HuH-7 (cell line): ENCODE results near the gene PHKG1.
"Not testable (repeated sequence)": the region's sequence is repeated elsewhere in the genome, so short reads cannot be mapped to it uniquely, and the experiment has no call there.

Source experiments
- DNase-seq: peaks from one replicate; pipeline ENCODE4 v3.0.0; 2011; ENCODE audit warnings: low spot score

PHKG1 gene

GRCh38 chr7:56083150-56083785 is 9.5 kb downstream of the PHKG1 start:
- DNase-seq: no peak

- DNase-seq: no peak
Observed at GRCh38 chr7:56081626-56082340, 11.0 kb downstream of the PHKG1 start.

- not testable (repeated sequence) for DNase-seq
Observed at GRCh38 chr7:56080726-56081435, 11.9 kb downstream of the PHKG1 start.

- DNase-seq: no peak
Observed at GRCh38 chr7:56079450-56080185, 13.1 kb downstream of the PHKG1 start.

- no peak for DNase-seq
Observed at GRCh38 chr7:56078196-56078595, 14.6 kb downstream of the PHKG1 start.

- DNase-seq: no peak
Observed at GRCh38 chr7:56077681-56078080, 15.1 kb downstream of the PHKG1 start.

- peak; percentile 91 for DNase-seq
Observed at GRCh38 chr7:56074371-56074791, 18.4 kb downstream of the PHKG1 start.

GRCh38 chr7:56066376-56066775 is 26.4 kb downstream of the PHKG1 start:
- DNase-seq: not testable (repeated sequence)

GRCh38 chr7:56063882-56064625 is 28.7 kb downstream of the PHKG1 start, which contains the start of gene SUMF2:
Gene SUMF2 (plus strand): TSS chr7:56064286. CDS start chr7:56064312, 26 bp downstream.
- DNase-seq: peak; percentile 99

- DNase-seq: no peak
Observed at GRCh38 chr7:56063500-56063881, 29.3 kb downstream of the PHKG1 start.

GRCh38 chr7:56062382-56062781 is 30.4 kb downstream of the PHKG1 start:
- DNase-seq: no peak

GRCh38 chr7:56053993-56054392 is 38.8 kb downstream of the PHKG1 start:
- DNase-seq: no peak

- no peak for DNase-seq
Observed at GRCh38 chr7:56053379-56053778, 39.4 kb downstream of the PHKG1 start.

GRCh38 chr7:56051339-56052191 is 41.2 kb downstream of the PHKG1 start, which contains the start of the genes CCT6A and PSPH:
Gene CCT6A (plus strand): TSS chr7:56051765. CDS start chr7:56051849, 84 bp downstream.
Gene PSPH (minus strand): TSS chr7:56051444. CDS start chr7:56021212, 30,232 bp downstream.
- peak; percentile 95 for DNase-seq

- DNase-seq: no peak
Observed at GRCh38 chr7:56051053-56051338, 41.8 kb downstream of the PHKG1 start.

- not testable (repeated sequence) for DNase-seq
Observed at GRCh38 chr7:56048763-56049162, 44.0 kb downstream of the PHKG1 start.

- no peak for DNase-seq
Observed at GRCh38 chr7:56048245-56048644, 44.5 kb downstream of the PHKG1 start.

GRCh38 chr7:56047446-56048116 is 45.2 kb downstream of the PHKG1 start:
- DNase-seq: not testable (repeated sequence)

- DNase-seq: no peak
Observed at GRCh38 chr7:56046721-56047445, 45.9 kb downstream of the PHKG1 start.
